ENCODE results near the gene KIF18B. TPM values are rescaled to one million over a fixed set of nuclear protein-coding genes. Genes with fewer than 3 reads are reported as not detected.

KIF18B gene
- total and polyA plus RNA-seq, 2 of the 8 experiments (the other 6 are each of a cell fraction or from before 2014, with no cell fraction given): 39.0 to 59.4 TPM

GRCh38 chr17:44961921-44962350 is 14.4 kb upstream of the KIF18B start (continued):
- TF ChIP-seq KDM4A (IDR thresholded peaks at IDR 0.05; ENCODE audit: low read depth, low read length, severe bottlenecking): no peak
